Kidney (tissue), 14 donors: ENCODE results near the gene TP53AIP1. TPM values are rescaled to one million over a fixed set of nuclear protein-coding genes. Genes with fewer than 3 reads are reported as not detected.

Experiments
- DNase-seq, 5 donors: peaks; one replicate each; pipeline ENCODE4 v3.0.0-alpha.2; 2013 to 2020
- FAIRE-seq: peaks from 2 replicates; lab custom pipeline; 2012; peaks lifted over from hg19 to GRCh38; lab: Jason Lieb, UNC
- H3K27ac ChIP-seq, 2 donors: one replicate each; pipeline ENCODE4 v1.7.0; 2013; ENCODE audit warnings: low read depth in 2 of 2, low read length in 2 of 2, inconsistent platforms in 1 of 2
- H3K27me3 ChIP-seq: one replicate; pipeline ENCODE4 v1.7.1; 2013; ENCODE audit warnings: low read length, inconsistent platforms; ENCODE audit not compliant: control insufficient read depth, insufficient read depth
- H3K36me3 ChIP-seq, 3 donors: one replicate each; pipeline versions ENCODE4 v1.7.0 to v1.7.1; 2013; ENCODE audit warnings: low read length in 3 of 3, control low read depth in 1 of 3, inconsistent platforms in 1 of 3; ENCODE audit not compliant: insufficient read depth in 3 of 3, control insufficient read depth in 2 of 3
- H3K4me1 ChIP-seq, 3 donors: one replicate each; pipeline versions ENCODE4 v1.7.0 to v1.7.1; 2013; ENCODE audit warnings: low read length in 3 of 3, inconsistent platforms in 1 of 3, low read depth in 1 of 3; ENCODE audit not compliant: control insufficient read depth in 2 of 3, insufficient read depth in 2 of 3
- H3K4me3 ChIP-seq, 3 donors: one replicate each; pipeline versions ENCODE4 v1.7.0 to v1.8.1; 2013; ENCODE audit warnings: low read length in 3 of 3, control low read depth in 1 of 3, inconsistent platforms in 1 of 3
- H3K9ac ChIP-seq, 3 donors: one replicate each; pipeline versions ENCODE4 v1.7.0 to v1.7.1; 2013; ENCODE audit warnings: low read length in 3 of 3, control low read depth in 1 of 3, inconsistent platforms in 1 of 3
- H3K9me3 ChIP-seq, 3 donors: one replicate each; pipeline versions ENCODE4 v1.7.0 to v1.7.1; 2013; ENCODE audit warnings: low read length in 3 of 3, control low read depth in 1 of 3, inconsistent platforms in 1 of 3; ENCODE audit not compliant: control insufficient read depth in 2 of 3, insufficient read depth in 1 of 3
- intact Hi-C: fragments of 100-400 bp; cut with DNase I; formaldehyde crosslinking; loops from one replicate; pipeline ENCODE4 v1.11.1; 2022
- polyA plus RNA-seq: library from polyadenylated mRNA; stranded (reverse); fragments of 350-450 nt; fragmentation: Illumina TruSeq; extraction: RNeasy Lipid Tissue Mini Kit (QIAGEN cat#74804); gene quantifications from one replicate; pipeline ENCODE4 v1.2.3, GENCODE V29; 2014; ENCODE audit warnings: low read depth, low replicate concordance; ENCODE audit not compliant: insufficient read depth
- total RNA-seq: library from RNA; stranded (reverse); fragmentation: NEBNext Ultra II Directional; extraction: Animal tissue kit (Norgen Biotek cat#: 25700); gene quantifications from one replicate; pipeline ENCODE4 v1.2.1, GENCODE V29; 2021
- TF ChIP-seq, protein P1 (sequence below): IDR thresholded peaks from 3 replicates; pipeline ENCODE4 v1.5.1; 2012; ENCODE audit warnings: mild to moderate bottlenecking, moderate library complexity, borderline replicate concordance; ENCODE audit not compliant: insufficient read depth; ENCODE audit errors: extremely low read depth
- donor health status: control.
- donor health status: control.
- donor health status: control.
- donor health status: control.
- donor health status: control.
- donor health status: DM: yes; HTN: yes; CAD: no.
- donor health status: Normal renal cell carcinoma (clear cell type).

Gene TP53AIP1
- total and polyA plus RNA-seq, 2 donors from 2014 or later, result 0.82 to 5.3 TPM

DNA sequence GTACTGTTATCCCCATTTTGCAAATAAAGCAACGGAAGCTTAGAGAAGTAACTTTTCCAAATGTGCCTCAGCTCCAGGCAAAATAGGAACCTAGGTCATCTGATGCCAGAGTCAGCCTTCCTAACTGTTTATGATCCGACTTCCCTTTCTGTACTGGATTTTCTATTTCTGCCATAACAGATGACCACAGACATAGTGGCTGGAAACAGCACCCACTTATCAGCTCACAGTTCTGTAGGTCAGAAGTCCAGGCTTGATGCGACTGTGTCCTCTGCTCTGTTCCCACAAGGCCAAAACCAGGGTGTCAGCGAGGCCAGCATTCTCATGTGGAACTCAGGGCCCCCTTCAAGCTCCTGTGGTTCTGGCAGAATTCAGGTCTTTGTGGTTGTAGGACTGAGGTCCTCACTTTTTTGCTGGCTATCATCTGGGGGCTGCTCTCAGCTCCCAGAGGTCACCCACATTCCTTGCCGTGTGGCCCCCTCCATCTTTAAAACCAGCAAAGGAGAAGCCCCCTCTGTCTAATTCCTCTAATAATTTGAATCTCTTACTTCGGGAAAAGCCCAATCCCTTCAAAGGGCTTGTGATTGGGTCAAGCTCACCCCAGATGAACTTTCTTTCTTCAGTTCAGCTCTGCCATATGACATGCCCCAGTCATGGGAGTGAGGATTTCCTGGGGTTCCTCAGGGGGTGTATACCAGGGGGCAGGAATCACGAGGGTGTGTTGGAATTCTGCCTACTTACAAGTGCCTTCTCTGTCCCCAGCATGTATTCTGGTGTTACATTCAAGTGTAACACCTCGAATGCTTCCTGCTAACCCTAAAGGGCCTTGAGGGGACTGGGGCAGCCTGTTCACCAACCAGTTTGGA, 36.3 kb downstream of the TP53AIP1 start:
- Histone ChIP-seq H3K9me3 (no peaks in the 10 kb centered on the region), H3K4me1 (peaks cover 0 to 10% (median 4%) of the 10 kb centered on the region in 3 donors), H3K4me3 (no peak overlapping the region), H3K9ac (peak overlapping the region in 1 of 3 donors; percentile 2), H3K27ac (no peak overlapping the region), H3K36me3 (no peaks in the 10 kb centered on the region), H3K27me3 (no peaks in the 10 kb centered on the region)
- peak in 1 of 5 donors; percentile 32 for DNase-seq
- no peak for FAIRE-seq
- TF ChIP-seq, protein P1, sequence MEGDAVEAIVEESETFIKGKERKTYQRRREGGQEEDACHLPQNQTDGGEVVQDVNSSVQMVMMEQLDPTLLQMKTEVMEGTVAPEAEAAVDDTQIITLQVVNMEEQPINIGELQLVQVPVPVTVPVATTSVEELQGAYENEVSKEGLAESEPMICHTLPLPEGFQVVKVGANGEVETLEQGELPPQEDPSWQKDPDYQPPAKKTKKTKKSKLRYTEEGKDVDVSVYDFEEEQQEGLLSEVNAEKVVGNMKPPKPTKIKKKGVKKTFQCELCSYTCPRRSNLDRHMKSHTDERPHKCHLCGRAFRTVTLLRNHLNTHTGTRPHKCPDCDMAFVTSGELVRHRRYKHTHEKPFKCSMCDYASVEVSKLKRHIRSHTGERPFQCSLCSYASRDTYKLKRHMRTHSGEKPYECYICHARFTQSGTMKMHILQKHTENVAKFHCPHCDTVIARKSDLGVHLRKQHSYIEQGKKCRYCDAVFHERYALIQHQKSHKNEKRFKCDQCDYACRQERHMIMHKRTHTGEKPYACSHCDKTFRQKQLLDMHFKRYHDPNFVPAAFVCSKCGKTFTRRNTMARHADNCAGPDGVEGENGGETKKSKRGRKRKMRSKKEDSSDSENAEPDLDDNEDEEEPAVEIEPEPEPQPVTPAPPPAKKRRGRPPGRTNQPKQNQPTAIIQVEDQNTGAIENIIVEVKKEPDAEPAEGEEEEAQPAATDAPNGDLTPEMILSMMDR, result no peak
- intact Hi-C loops, result no loop called here

DNA sequence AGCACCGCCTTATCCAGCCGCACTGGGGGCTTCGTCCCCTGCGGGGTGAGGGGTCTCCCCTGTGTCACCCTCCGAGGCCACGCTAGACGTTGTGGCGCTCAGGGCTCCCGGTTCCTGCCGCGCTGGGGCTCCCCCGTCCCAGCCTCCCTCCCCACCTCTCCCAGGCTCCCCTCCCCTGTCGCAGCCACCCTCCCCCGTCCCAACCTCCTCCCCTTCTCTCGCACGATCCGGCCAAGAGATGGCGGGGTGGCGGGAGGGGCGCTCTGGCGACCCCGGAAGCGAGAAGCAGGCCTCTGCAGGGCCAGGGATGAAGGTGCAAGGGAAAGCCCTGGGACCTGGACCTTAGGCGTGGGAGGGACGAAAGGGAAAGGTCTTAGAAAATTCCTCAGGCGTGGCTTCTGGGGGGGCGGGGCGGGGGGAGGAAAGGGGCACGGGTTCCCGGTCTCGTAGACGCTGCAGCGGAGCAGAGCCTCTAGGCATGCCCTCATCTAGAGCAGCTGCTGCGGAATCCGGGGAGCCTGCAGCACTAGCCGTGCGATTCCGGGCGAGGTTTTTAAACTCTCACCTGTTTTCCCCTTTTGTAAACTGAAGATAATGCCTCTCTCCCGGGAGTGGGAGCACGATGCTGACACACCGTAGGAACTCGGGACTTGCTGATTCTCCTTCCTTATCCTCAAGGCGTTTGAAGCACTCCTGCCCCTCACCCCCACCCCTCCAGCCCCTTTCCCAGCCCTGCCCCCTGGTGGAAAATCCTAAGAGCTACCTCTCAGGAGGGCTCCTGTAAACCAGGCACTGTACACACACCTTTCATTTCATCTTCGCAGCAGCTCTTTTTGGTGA, 37.1 kb downstream of the TP53AIP1 start:
- Histone ChIP-seq H3K4me3 (peak overlapping the region; percentile 22 to 52 (median 28)), H3K4me1 (peaks cover 0 to 10% (median 4%) of the 10 kb centered on the region in 3 donors), H3K9ac (peak overlapping the region in 1 of 3 donors; percentile 19), H3K9me3 (no peaks in the 10 kb centered on the region), H3K27me3 (no peaks in the 10 kb centered on the region), H3K36me3 (no peaks in the 10 kb centered on the region), H3K27ac (no peak overlapping the region)
- DNase-seq, result peak; percentile 80 to 89 (median 86)
- FAIRE-seq, result no peak
- TF ChIP-seq, protein P1, result peak; percentile 17
- intact Hi-C loops, result no loop called here

DNA sequence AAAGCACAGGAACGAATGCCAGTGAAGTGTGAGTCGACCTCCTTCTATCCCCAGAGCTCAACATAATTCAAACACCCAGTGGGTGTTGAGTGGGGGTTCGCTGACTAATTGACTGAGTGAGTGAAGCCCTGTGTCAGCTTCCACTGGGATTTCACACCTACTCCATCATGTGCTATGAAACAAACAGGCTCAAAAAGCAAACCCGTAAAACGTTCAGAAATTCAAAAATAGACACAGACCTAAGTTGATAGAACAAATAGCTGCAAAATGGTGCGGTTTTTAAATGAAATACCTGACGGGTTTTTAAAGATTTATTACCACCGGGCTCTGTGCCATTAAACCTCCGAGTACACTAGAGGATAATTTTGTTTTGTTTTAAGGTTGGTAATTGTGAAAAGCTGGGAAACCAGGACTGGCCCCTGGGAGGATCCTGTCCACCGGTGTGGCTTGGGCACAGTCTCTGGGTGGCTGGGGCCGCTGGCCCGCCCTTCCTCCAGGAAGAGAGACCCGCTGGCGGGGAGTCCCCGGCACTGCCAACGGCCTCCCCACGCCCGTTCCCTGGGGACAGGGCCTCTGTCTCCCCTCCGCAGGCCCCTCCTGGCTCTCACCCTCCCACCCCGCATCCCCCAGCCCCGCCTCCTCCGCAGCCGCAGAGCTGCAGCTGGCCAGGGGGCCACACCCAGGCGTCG, 37.9 kb downstream of the TP53AIP1 start:
- FAIRE-seq, result no peak
- intact Hi-C loops, result no loop called here
- Histone ChIP-seq H3K9me3 (no peaks in the 10 kb centered on the region), H3K4me3 (peak overlapping the region in 1 of 3 donors; percentile 52), H3K9ac (peak overlapping the region in 1 of 3 donors; percentile 19), H3K4me1 (peaks cover 0 to 10% (median 4%) of the 10 kb centered on the region in 3 donors), H3K36me3 (no peaks in the 10 kb centered on the region), H3K27me3 (no peaks in the 10 kb centered on the region), H3K27ac (no peak overlapping the region)
- peak in 3 of 5 donors; percentile 61 to 69 (median 63) for DNase-seq
- TF ChIP-seq, protein P1, result no peak
